HUDEP-2 (cell line): ENCODE measurements around the gene FLNB.
A peak's percentile ranks its signal among the peaks of the same experiment; 100 is the strongest.

Experiments used
- DNase-seq, 76 experiments: peaks; one replicate each; lab custom pipeline; 2025; ENCODE audit not compliant: unreplicated experiment in 76 of 76; lab: John Stamatoyannopoulos, UW

The FLNB gene

GRCh38 chr3:58177747-58178527, 169.7 kb downstream of the FLNB start:
- DNase-seq, result peak in 71 of 76 experiments; percentile 11 to 87 (median 66)

GRCh38 chr3:58178528-58179234, 170.5 kb downstream of the FLNB start:
- DNase-seq, result no peak

GRCh38 chr3:58179235-58180098, 171.2 kb downstream of the FLNB start:
- DNase-seq, result no peak

- no peak for DNase-seq
Measured at GRCh38 chr3:58180099-58180880, 172.1 kb downstream of the FLNB start.

- no peak for DNase-seq
Measured at GRCh38 chr3:58180940-58181587, 172.8 kb downstream of the FLNB start.

GRCh38 chr3:58183221-58183620, 175.0 kb downstream of the FLNB start:
- no peak for DNase-seq

GRCh38 chr3:58183891-58184290, 175.7 kb downstream of the FLNB start:
- no peak for DNase-seq

GRCh38 chr3:58184309-58184981, 176.2 kb downstream of the FLNB start:
- DNase-seq, result no peak

- no peak for DNase-seq
Measured at GRCh38 chr3:58184982-58185360, 176.7 kb downstream of the FLNB start.

GRCh38 chr3:58188173-58188564, 179.9 kb downstream of the FLNB start:
- no peak for DNase-seq

- no peak for DNase-seq
Measured at GRCh38 chr3:58188921-58189451, 180.8 kb downstream of the FLNB start.

- DNase-seq, result no peak
Measured at GRCh38 chr3:58189691-58190090, 181.5 kb downstream of the FLNB start.

GRCh38 chr3:58190291-58190690, 182.1 kb downstream of the FLNB start:
- DNase-seq, result no peak

- DNase-seq, result no peak
Measured at GRCh38 chr3:58190882-58191281, 182.7 kb downstream of the FLNB start.

GRCh38 chr3:58191361-58191991, 183.3 kb downstream of the FLNB start:
- DNase-seq, result no peak

GRCh38 chr3:58192069-58192468, 183.8 kb downstream of the FLNB start:
- no peak for DNase-seq

GRCh38 chr3:58193682-58194407, 185.6 kb downstream of the FLNB start:
- no peak for DNase-seq

- no peak for DNase-seq
Measured at GRCh38 chr3:58197588-58197987, 189.4 kb downstream of the FLNB start.
